Heart right ventricle (tissue), 16 donors: ENCODE results near the gene VGLL4. TPM values are rescaled to one million over a fixed set of nuclear protein-coding genes. Genes with fewer than 3 reads are reported as not detected.

ENCODE experiments used
- ATAC-seq, 8 donors: fragments of 200-7000 bp; cut with Tn5 transposase; one replicate each; pipeline ENCODE4 v1.9.1; 2020; ENCODE audit warnings: mild to moderate bottlenecking in 8 of 8, moderate library complexity in 8 of 8, moderate number of reproducible peaks in 1 of 8
- DNase-seq, 2 donors: peaks; one replicate each; pipeline ENCODE4 v3.0.0-alpha.2; 2020
- H3K27ac ChIP-seq, 10 donors: fragments of 200-600 bp; sonication (generic) in 2 of 10; one replicate each; pipeline versions ENCODE4 v1.5.0 to v1.8.0; 2020 to 2022; ENCODE audit warnings: mild to moderate bottlenecking in 3 of 10
- H3K27me3 ChIP-seq, 7 donors: fragments of 200-600 bp; one replicate each; pipeline ENCODE4 v1.8.0; 2021 to 2022; ENCODE audit warnings: mild to moderate bottlenecking in 2 of 7
- H3K36me3 ChIP-seq, 9 donors: fragments of 200-600 bp; sonication (generic) in 1 of 9; one replicate each; pipeline versions ENCODE4 v1.5.0 to v1.8.0; 2020 to 2022; ENCODE audit warnings: mild to moderate bottlenecking in 2 of 9
- H3K4me1 ChIP-seq, 9 donors: fragments of 200-600 bp; sonication (generic) in 1 of 9; one replicate each; pipeline versions ENCODE4 v1.5.0 to v1.8.0; 2020 to 2022; ENCODE audit warnings: mild to moderate bottlenecking in 4 of 9
- H3K4me3 ChIP-seq, 10 donors: fragments of 200-600 bp; sonication (generic) in 2 of 10; one replicate each; pipeline versions ENCODE4 v1.5.0 to v1.8.0; 2020 to 2022; ENCODE audit warnings: mild to moderate bottlenecking in 7 of 10, moderate library complexity in 2 of 10
- H3K9me3 ChIP-seq, 11 donors: fragments of 200-600 bp in 10 of 11; sonication (generic) in 2 of 11; one replicate each; pipeline versions ENCODE4 v1.5.0 to v1.8.0; 2013 to 2022; ENCODE audit warnings: mild to moderate bottlenecking in 2 of 11, control low read depth in 1 of 11, moderate library complexity in 1 of 11
- CTCF ChIP-seq, 9 donors: fragments of 200-600 bp; sonication (generic) in 2 of 9; IDR thresholded peaks; one replicate each; pipeline versions ENCODE4 v1.5.0 to v1.8.0; 2021 to 2022; ENCODE audit warnings: antibody characterized with exemption in 9 of 9, mild to moderate bottlenecking in 5 of 9, moderate library complexity in 1 of 9
- WGBS, 2 donors: extraction: QIAGEN DNeasy Blood & Tissue Kit; methylation state at CpG; one replicate each; pipeline ENCODE4 v1.1.7; 2013; ENCODE audit warnings: inconsistent platforms in 1 of 2; 5-methylcytosine and 5-hydroxymethylcytosine counted together
- intact Hi-C, 10 donors: fragments of 100-400 bp; cut with DNase I; formaldehyde crosslinking; loops; one replicate each; pipeline versions ENCODE4 v1.11.1 to v1.14.2; 2022
- polyA plus RNA-seq, 2 donors: library from polyadenylated mRNA; stranded (reverse); fragments of 200-250 nt; gene quantifications; one replicate each; pipeline ENCODE4 v1.2.3, GENCODE V29; 2013
- total RNA-seq, 10 donors: library from RNA; stranded (reverse); fragmentation: NEBNext Ultra II Directional in 3 of 10; extraction: Animal tissue kit (Norgen Biotek cat#: 25700) in 3 of 10; gene quantifications; one replicate each; pipeline versions ENCODE4 v1.2.1 to v1.2.4, GENCODE V29; 2021 to 2023
- donor health status: Arrhythmogenic right ventricular cardiomyopathy.
- donor health status: ischemic (EF 13 %, LVEDD 7.1; RV severe dilation, severe dysfunction).
- donor health status: healthy with polysubstance abuse.
- donor health status: DM: no; HTN: yes; CAD: no.
- donor health status: DM: no; HTN: no; CAD: no.
- donor health status: ischemic (EF 25% LVEDD 6.9; RV normal size, moderate dysfunction).
- donor health status: ischemic (EF 25% LVEDD 5.7; RV mildly dilated, moderate dysfunction).
- donor health status: healthy.
- donor health status: DM: yes; HTN: yes; CAD: no.
- donor health status: Ischemic cardiomyopathy.
- donor health status: ischemic (EF 35%, LVEDD 5.7; RV mildly dilated, moderate dysfunction).
- donor health status: nonischemic (EF 11% LVEDD 7.7; RV severe dilation, severe dysfunction).
- donor health status: DM: yes; HTN: yes; CAD: no.
- donor health status: PGD.
- donor health status: ischemic (EF 29% LVEDD 5.4; RV normal size, mild dysfunction).
- donor health status: nonischemic (EF 23%, LVEDD 6.1; RV moderate dilation, normal function).

The VGLL4 gene
- total and polyA plus RNA-seq, 12 donors: 14.5 to 46.1 (median 29.6) TPM

GRCh38 chr3:11626084-11626463 is 17.6 kb downstream of the VGLL4 start:
- Histone ChIP-seq H3K36me3 (no peaks in the 10 kb centered on the region), H3K4me3 (no peak overlapping the region), H3K27ac (peak overlapping the region in 1 of 10 donors; percentile 40), H3K27me3 (no peaks in the 10 kb centered on the region), H3K4me1 (peaks cover 5 to 97% (median 63%) of the 10 kb centered on the region in 9 donors), H3K9me3 (no peaks in the 10 kb centered on the region)
- intact Hi-C loops: no loop called here
- WGBS, 2 donors: 18 to 34% methylated on average over 2 of the region's 2 CpGs
- no peak for TF ChIP-seq CTCF (IDR thresholded peaks at IDR 0.05)
- DNase-seq (no peak), ATAC-seq (no peak)

- no peak for DNase-seq
- Histone ChIP-seq H3K27ac (peak overlapping the region in 2 of 10 donors; percentile 9 to 40), H3K9me3 (no peaks in the 10 kb centered on the region), H3K4me1 (peaks cover 3 to 97% (median 62%) of the 10 kb centered on the region in 9 donors), H3K36me3 (no peaks in the 10 kb centered on the region), H3K4me3 (no peak overlapping the region), H3K27me3 (no peaks in the 10 kb centered on the region)
- WGBS, 2 donors: 81 to 88% methylated on average over 5 of the region's 5 CpGs
- no peak for ATAC-seq
- intact Hi-C loops: no loop called here
- no peak for TF ChIP-seq CTCF (IDR thresholded peaks at IDR 0.05)
These were observed 18.2 kb downstream of the VGLL4 start for GRCh38 chr3:11625376-11626083.

- TF ChIP-seq CTCF (IDR thresholded peaks at IDR 0.05): no peak
- 77 to 82% methylated on average over 7 of the region's 7 CpGs for WGBS, 2 donors
- Histone ChIP-seq H3K36me3 (no peaks in the 10 kb centered on the region), H3K4me3 (no peak overlapping the region), H3K4me1 (peaks cover 3 to 97% (median 61%) of the 10 kb centered on the region in 9 donors), H3K27me3 (no peaks in the 10 kb centered on the region), H3K9me3 (no peaks in the 10 kb centered on the region), H3K27ac (peak overlapping the region in 1 of 10 donors; percentile 9)
- intact Hi-C loops: no loop called here
- ATAC-seq: no peak
- DNase-seq: no peak
These were observed 18.9 kb downstream of the VGLL4 start for GRCh38 chr3:11624704-11625375.

- intact Hi-C loops: no loop called here
- no peak for TF ChIP-seq CTCF (IDR thresholded peaks at IDR 0.05)
- H3K27ac ChIP-seq: no peak overlapping the region
- ATAC-seq: peak in 1 of 8 donors; percentile 22
- no peaks in the 10 kb centered on the region for H3K36me3 ChIP-seq
- H3K4me1 ChIP-seq: peaks cover 3 to 97% (median 63%) of the 10 kb centered on the region in 9 donors
- no peak for DNase-seq
- H3K4me3 ChIP-seq: no peak overlapping the region
- H3K9me3 ChIP-seq: no peaks in the 10 kb centered on the region
- 60 to 68% methylated on average over 8 of the region's 8 CpGs for WGBS, 2 donors
- no peaks in the 10 kb centered on the region for H3K27me3 ChIP-seq
These were observed 19.6 kb downstream of the VGLL4 start for GRCh38 chr3:11624161-11624560.
